Thoracic aorta endothelial cell (primary cell): ENCODE measurements around the gene POLR3G. TPM values are rescaled to one million over a fixed set of nuclear protein-coding genes. Genes with fewer than 3 reads are reported as not detected.

Experiments
- total RNA-seq: library from RNA; depleted of rRNA; stranded (reverse); fragments of >200 nt; gene quantifications from 2 replicates; pipeline ENCODE4 v1.2.3, GENCODE V29; 2012

The POLR3G gene, protein sequence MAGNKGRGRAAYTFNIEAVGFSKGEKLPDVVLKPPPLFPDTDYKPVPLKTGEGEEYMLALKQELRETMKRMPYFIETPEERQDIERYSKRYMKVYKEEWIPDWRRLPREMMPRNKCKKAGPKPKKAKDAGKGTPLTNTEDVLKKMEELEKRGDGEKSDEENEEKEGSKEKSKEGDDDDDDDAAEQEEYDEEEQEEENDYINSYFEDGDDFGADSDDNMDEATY
- total RNA-seq = 29.0 and 41.1 TPM in 2 replicates

DNA sequence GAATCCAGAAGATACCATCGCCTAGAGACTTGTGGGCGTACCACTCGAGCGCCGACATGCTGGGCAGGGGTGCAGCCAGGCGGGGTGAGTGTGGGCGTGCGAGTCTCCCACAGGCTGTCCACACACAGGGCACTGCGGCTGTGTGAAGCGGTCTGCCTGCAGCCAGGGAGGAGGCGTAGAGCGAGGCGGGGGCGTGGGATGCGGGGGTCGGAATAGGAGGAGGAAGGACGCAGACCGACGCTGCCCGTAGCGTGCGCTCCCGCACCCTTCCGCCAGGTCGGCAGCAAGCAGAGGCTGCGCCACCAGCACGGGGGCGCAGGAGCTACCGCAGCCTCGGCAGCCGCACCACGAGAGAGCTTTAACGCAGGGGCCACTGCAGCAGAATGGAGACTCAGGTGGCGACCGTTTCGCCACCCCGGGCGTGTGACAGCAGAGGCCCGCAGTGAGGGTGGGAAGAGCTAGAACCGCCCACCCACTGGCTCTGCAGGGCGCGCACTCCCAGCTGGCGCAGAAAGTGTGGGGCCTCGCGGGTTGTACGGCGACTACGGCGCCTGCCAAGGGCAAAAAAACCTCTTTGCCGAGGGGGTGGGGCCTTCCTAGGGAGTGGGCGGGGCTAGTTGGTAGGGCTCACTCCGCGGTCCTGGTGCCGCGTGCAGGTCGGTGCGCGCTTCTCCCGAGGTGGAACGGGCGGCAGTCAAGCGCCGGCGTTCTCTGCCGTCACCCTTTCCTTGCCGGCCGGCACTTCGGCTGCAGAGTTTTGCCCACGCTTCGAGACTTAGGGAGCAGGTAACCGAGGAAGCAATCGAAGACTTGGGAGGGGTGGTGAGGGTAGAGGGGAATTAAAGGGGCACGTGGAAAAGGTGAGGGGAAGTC is at the start of gene POLR3G, which contains the start of gene MBLAC2:
TSS of gene POLR3G (plus strand) at position 630 of the 873 bp plus-strand sequence. CDS start 10,704 bp downstream, outside the sequence.
TSS of gene MBLAC2 (minus strand) at position 537 of the 873 bp plus-strand sequence. CDS start at position 58, 479 bp downstream.

DNA sequence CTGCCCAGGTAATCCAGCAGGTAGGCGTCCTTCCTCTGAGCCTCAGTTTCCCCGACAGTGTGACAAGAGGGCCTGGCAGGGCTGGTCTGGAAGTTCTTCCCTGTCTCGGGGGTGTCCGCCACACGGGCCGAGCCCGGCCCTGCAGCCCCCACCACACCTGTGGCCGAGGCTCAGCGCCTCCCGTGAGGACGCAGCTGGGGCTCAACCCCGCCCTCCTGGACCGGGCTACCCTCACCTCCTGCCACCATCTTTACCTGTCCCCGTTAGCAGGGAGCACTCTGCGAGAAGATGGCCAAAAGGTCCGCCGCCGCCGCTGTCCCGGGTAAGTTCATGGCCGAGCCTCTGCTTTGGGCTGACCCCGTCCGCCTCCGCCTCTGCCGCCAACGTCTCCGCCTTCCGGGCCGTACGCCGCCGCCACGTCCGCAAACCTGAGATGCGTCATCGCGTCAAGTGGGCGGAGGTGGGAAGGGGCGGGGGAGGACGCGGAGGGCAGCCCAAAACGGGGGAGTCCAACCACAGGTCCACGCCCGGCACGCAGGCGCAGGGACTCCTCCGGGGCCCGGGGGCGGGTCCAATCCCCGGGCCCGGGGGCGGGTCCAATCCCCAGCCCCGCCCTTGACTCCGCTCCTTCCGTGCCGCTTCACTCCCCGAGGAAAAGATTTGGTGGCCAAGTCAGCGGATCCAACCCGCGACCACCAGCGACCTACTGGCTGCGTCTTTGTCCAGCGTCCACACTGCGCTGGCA is 54.7 kb downstream of the POLR3G start, which contains the start of gene LYSMD3:
TSS of gene LYSMD3 (minus strand) at position 391 of the 745 bp plus-strand sequence. CDS start 4,295 bp downstream, outside the sequence.

DNA sequence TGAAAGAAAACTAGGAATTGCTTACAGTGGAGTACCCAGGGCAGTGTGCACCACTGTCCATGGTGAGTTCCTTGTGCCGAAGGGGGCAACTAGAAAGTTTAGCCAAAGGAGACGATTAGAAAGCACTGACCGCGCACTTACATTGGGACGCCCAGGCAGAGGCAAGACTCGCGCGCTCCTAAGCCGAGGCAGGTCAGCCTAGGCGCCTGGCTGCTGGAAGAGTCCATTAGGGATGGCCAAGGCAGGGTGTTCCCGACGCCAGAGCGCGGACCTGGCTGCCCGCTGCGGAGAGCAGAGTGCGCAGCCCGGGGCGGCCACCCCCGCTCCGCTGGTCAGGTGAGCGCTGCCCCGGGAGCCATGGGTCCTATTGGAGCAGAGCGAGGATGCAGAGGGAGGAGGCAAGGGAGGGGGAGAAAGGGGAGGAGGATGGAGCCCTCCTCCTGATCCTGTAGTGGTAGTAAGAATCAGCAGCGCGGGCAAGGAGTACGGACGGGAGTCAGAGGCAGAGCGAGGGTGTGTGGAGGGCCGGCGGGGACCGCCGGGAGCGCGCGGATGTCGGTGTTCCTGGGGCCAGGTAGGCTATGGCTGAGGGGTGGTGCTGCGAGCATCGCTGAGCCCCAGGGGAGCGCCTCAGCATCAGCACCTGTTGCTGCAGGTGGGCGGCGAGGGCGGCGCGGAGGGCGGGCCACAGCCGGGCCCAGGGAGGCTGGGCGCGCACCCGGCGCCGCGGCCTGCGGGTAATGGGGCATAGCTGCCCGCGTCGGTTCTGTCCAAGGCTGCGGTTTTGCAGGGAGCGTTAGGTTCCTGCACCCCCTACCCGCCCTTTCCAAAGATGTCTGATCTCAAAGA is 83.9 kb downstream of the POLR3G start, which contains the start of gene ADGRV1:
TSS of gene ADGRV1 (plus strand) at position 454 of the 849 bp plus-strand sequence. CDS start at position 553, 99 bp downstream.

Other genes with a start within 250 kb of the POLR3G start
- gene CETN3, start 65.1 kb upstream of the POLR3G start, total RNA-seq = 12.0 and 17.5 TPM in 2 replicates
- 7.4 and 11.5 TPM in 2 replicates for gene MBLAC2, start 93 bp upstream of the POLR3G start, total RNA-seq
- gene LYSMD3, start 54.7 kb downstream of the POLR3G start, total RNA-seq = 31.8 and 42.3 TPM in 2 replicates
- under 0.01 and 0.50 TPM in 2 replicates for gene ADGRV1, start 83.9 kb downstream of the POLR3G start, total RNA-seq